Fibroblast of mammary gland (primary cell): ENCODE results near the gene ERC1.
"Not testable (repeated sequence)": the region's sequence is repeated elsewhere in the genome, so short reads cannot be mapped to it uniquely, and the experiment has no call there.

Experiments used
- DNase-seq: peaks from one replicate; pipeline ENCODE4 v3.0.0-alpha.2; 2010; ENCODE audit warnings: low read depth
- H3K4me3 ChIP-seq: 2 replicates; pipeline ENCODE4 v1.5.1; 2011; ENCODE audit warnings: low read depth, mild to moderate bottlenecking, low read length, moderate library complexity; ENCODE audit not compliant: control insufficient read depth
- TF ChIP-seq, protein P1 (sequence below): conservative IDR thresholded peaks from 2 replicates; pipeline ENCODE4 v1.5.1; 2011; ENCODE audit warnings: low read depth, low read length, inconsistent platforms; ENCODE audit not compliant: control insufficient read depth, insufficient read depth

Gene ERC1

DNA sequence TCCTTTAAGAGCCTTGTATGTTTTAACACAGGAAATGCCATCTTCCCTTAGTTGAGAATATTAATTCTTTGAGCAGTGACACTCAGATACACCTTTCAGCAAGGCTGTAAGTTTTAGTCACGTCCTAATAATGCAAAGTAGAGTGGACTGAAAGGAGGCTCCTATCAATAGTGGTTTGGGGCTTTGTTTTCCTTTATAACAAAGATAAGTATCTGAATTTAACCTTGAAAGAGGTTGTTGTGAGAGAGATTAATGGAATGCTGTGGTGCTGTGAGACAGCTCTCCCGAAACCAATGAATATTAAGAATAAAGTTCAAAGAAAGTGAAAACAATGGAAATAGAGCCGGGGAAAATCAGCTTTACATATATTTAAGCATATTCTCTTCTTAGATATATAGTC is 259.6 kb downstream of the ERC1 start:
- TF ChIP-seq, protein P1, sequence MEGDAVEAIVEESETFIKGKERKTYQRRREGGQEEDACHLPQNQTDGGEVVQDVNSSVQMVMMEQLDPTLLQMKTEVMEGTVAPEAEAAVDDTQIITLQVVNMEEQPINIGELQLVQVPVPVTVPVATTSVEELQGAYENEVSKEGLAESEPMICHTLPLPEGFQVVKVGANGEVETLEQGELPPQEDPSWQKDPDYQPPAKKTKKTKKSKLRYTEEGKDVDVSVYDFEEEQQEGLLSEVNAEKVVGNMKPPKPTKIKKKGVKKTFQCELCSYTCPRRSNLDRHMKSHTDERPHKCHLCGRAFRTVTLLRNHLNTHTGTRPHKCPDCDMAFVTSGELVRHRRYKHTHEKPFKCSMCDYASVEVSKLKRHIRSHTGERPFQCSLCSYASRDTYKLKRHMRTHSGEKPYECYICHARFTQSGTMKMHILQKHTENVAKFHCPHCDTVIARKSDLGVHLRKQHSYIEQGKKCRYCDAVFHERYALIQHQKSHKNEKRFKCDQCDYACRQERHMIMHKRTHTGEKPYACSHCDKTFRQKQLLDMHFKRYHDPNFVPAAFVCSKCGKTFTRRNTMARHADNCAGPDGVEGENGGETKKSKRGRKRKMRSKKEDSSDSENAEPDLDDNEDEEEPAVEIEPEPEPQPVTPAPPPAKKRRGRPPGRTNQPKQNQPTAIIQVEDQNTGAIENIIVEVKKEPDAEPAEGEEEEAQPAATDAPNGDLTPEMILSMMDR: no peak
- no peak overlapping the region for H3K4me3 ChIP-seq

DNA sequence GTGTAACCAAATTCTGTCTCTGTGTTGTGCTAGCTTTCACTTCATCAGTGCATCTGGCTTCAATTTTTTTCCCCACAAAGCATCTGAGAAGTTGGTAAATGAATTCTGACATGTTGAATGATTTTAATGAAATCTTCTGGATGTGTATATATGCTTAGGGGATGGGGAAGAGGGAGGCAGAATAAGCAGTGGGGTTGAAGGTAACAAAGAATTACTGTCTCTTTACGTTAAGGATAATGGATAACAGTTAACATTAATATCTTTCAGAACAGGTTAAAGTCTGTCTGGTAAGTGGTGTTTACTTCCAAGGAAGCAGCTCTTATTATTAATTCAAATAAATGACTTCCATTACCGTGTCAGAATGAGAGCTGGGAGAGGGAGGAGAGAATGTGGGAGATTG is 261.7 kb downstream of the ERC1 start:
- TF ChIP-seq, protein P1: no peak
- H3K4me3 ChIP-seq: no peak overlapping the region
- no peak for DNase-seq

More for the DNA sequence above, 259.6 kb downstream of the ERC1 start:
- DNase-seq: no peak

DNA sequence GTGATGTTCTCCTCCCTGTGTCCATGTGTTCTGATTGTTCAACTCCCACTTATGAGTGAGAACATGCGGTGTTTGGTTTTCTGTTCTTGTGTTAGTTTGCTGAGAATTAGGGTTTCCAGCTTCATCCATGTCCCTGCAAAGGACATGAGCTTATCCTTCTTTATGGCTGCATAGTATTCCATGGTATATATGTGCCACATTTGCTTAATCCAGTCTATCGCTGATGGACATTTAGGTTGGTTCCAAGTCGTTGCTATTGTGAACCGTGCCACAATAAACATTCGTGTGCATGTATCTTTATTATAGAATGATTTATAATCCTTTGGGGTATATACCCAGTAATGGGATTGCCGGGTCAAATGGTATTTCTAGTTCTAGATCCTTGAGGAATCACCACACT is 264.1 kb downstream of the ERC1 start:
- not testable (repeated sequence) for DNase-seq, H3K4me3 ChIP-seq

DNA sequence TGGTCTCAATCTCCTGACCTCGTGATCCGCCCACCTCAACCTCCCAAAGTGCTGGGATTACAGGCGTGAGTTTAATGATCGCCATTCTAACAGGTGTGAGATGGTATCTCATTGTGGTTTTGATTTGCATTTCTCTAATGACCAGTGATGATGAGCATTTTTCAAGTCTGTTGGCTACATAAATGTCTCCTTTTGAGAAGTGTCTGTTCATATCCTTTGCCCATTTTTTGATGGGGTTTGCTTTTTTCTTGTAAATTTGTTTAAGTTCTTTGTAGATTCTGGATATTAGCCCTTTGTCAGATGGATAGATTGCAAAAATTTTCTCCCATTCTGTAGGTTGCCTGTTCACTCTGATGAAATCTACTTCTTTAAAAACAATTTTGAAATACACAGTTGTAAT is 264.8 kb downstream of the ERC1 start:
- DNase-seq, H3K4me3 ChIP-seq: not testable (repeated sequence)

DNA sequence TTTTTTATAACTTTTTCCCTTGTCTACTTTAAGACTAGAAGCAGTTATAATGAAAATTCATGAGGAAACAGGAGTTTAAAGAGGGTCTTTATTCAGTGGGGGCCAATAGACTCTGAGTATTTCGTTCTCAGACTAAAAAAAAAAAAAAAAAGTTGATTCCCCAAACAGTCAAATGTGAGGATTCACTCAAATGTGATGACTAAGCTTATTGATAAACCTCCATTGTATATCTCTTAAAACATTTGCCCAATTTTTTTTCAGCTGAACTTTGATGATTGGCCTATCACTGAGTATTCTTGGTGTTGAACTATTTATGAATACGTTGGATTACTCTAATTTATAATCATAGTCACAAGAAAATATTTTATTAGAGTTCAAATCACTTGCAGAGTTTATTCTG is 265.3 kb downstream of the ERC1 start:
- no peak overlapping the region for H3K4me3 ChIP-seq
- DNase-seq: no peak
- TF ChIP-seq, protein P1: no peak

DNA sequence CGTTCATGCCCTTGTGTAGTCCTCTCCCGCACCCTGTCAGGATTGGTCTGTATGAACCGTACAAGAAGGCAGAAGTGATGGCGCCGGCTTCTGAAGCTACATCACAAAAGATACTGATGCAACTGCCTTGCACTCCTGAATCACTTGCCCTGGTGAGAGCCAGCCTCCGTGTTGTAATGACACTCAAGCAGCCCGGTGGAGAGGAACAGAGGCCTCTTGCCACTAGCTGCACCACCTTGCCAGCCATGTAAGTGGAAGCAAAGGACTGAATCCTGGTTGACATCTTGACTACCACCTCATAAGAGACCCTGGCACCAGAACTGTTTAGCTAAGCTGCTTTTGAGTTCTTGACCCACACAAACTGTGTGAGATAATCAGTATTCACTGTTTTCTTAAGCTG is 266.0 kb downstream of the ERC1 start:
- H3K4me3 ChIP-seq: no peak overlapping the region
- DNase-seq: no peak
- TF ChIP-seq, protein P1: no peak

DNA sequence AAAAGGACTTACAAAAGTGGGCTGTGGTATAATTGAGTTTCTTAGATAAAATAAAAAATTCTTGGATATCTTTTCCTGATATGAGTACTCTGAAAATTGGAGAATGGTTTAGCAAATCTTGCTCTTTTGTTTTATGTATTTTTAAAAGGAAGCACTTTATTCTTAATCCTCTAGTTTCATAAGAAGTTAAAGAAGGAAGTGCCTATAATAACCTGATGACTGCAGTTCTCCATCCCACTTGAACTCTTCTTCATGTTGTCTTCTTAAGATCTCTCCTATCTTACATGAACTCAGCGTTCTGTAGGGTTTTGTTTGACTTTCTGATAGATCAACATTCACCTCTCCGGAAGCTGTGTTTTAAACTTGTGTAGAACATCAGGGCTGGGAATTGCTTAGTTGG is 271.0 kb downstream of the ERC1 start:
- no peak for DNase-seq
- TF ChIP-seq, protein P1: no peak
- no peak overlapping the region for H3K4me3 ChIP-seq

- no peak overlapping the region for H3K4me3 ChIP-seq
- TF ChIP-seq, protein P1: no peak
- no peak for DNase-seq
Measured at GRCh38 chr12:1267243-1267642, 276.2 kb downstream of the ERC1 start.
